HEK293T (cell line): ENCODE results near the gene KIF5B.
"Not testable (repeated sequence)": the region's sequence is repeated elsewhere in the genome, so short reads cannot be mapped to it uniquely, and the experiment has no call there.

Experiments used
- CTCF ChIA-PET: fragments of 350-600 bp; formaldehyde crosslinking; extraction: SDS; loops from one replicate; lab custom pipeline; 2021; ENCODE audit warnings: antibody characterized with exemption, inconsistent platforms; lab: Yijun Ruan, JAX
- POLR2A ChIA-PET: fragments of 350-600 bp; formaldehyde crosslinking; extraction: SDS; loops from one replicate; lab custom pipeline; 2020; ENCODE audit warnings: antibody characterized with exemption, inconsistent platforms; lab: Yijun Ruan, JAX
- DNase-seq: peaks from one replicate; pipeline ENCODE4 v3.0.0; 2012; ENCODE audit warnings: mixed read lengths; ENCODE audit errors: extremely low spot score
- ARNT ChIP-seq: fragments of 450-650 bp; IDR thresholded peaks from 2 replicates; pipeline ENCODE4 v1.6.1; 2017; ENCODE audit warnings: mild to moderate bottlenecking
- BHLHE40 ChIP-seq: fragments of 450-650 bp; IDR thresholded peaks from 2 replicates; pipeline ENCODE4 v1.6.1; 2016; ENCODE audit warnings: mild to moderate bottlenecking, moderate library complexity, borderline replicate concordance
- CTBP1 ChIP-seq: fragments of 450-650 bp; IDR thresholded peaks from 2 replicates; pipeline ENCODE4 v1.6.1; 2016; ENCODE audit warnings: borderline replicate concordance
- ELF4 ChIP-seq: fragments of 450-650 bp; IDR thresholded peaks from 2 replicates; pipeline ENCODE4 v1.6.1; 2017; ENCODE audit warnings: antibody characterized with exemption
- FOXA1 ChIP-seq: fragments of 450-650 bp; IDR thresholded peaks from 2 replicates; pipeline ENCODE4 v1.6.1; 2016; ENCODE audit warnings: mild to moderate bottlenecking
- FOXK2 ChIP-seq: fragments of 450-650 bp; IDR thresholded peaks from 2 replicates; pipeline ENCODE4 v1.6.1; 2016; ENCODE audit warnings: mild to moderate bottlenecking
- FOXM1 ChIP-seq: fragments of 450-650 bp; IDR thresholded peaks from 2 replicates; pipeline ENCODE4 v1.6.1; 2017; ENCODE audit warnings: mild to moderate bottlenecking, borderline replicate concordance
- HDGF ChIP-seq: fragments of 450-650 bp; IDR thresholded peaks from 2 replicates; pipeline ENCODE4 v1.6.1; 2017; ENCODE audit warnings: antibody characterized with exemption, borderline replicate concordance
- L3MBTL2 ChIP-seq: fragments of 450-650 bp; conservative IDR thresholded peaks from 2 replicates; pipeline ENCODE4 v1.6.1; 2016; ENCODE audit warnings: mild to moderate bottlenecking
- LEF1 ChIP-seq: fragments of 450-650 bp; IDR thresholded peaks from 2 replicates; pipeline ENCODE4 v1.6.1; 2017; ENCODE audit warnings: mild to moderate bottlenecking, borderline replicate concordance
- NFRKB ChIP-seq: fragments of 450-650 bp; IDR thresholded peaks from 2 replicates; pipeline ENCODE4 v1.6.1; 2016; ENCODE audit warnings: mild to moderate bottlenecking, moderate library complexity
- PKNOX1 ChIP-seq: fragments of 450-650 bp; IDR thresholded peaks from 2 replicates; pipeline ENCODE4 v1.6.1; 2016
- SP1 ChIP-seq: fragments of 450-650 bp; IDR thresholded peaks from 2 replicates; pipeline ENCODE4 v1.6.1; 2017
- SUZ12 ChIP-seq: fragments of 450-650 bp; IDR thresholded peaks from 2 replicates; pipeline ENCODE4 v1.6.1; 2016; ENCODE audit warnings: mild to moderate bottlenecking
- TARDBP ChIP-seq: fragments of 450-650 bp; IDR thresholded peaks from 2 replicates; pipeline ENCODE4 v1.6.1; 2016
- ZNF384 ChIP-seq: fragments of 450-650 bp; IDR thresholded peaks from 2 replicates; pipeline ENCODE4 v1.6.1; 2016

KIF5B gene

GRCh38 chr10:32046151-32046550, 10.1 kb downstream of the KIF5B start:
- no peak for DNase-seq
- ChIA-PET CTCF (no interaction called here), POLR2A (no interaction called here)
- TF ChIP-seq CTBP1 (no peak), FOXK2 (no peak), SP1 (no peak), HDGF (no peak), TARDBP (no peak), NFRKB (no peak), ZNF384 (no peak), FOXM1 (no peak), L3MBTL2 (no peak), ELF4 (no peak), LEF1 (no peak), SUZ12 (no peak), PKNOX1 (no peak)

GRCh38 chr10:32042730-32043129, 13.5 kb downstream of the KIF5B start:
- POLR2A ChIA-PET, DNase-seq: not testable (repeated sequence)

GRCh38 chr10:32041290-32042028, 14.8 kb downstream of the KIF5B start:
- POLR2A ChIA-PET = no interaction called here
- no peak for DNase-seq
- TF ChIP-seq NFRKB (no peak), SP1 (no peak), FOXM1 (no peak), L3MBTL2 (no peak), ZNF384 (no peak), FOXK2 (no peak), CTBP1 (no peak), HDGF (no peak)
- CTCF ChIA-PET = no interaction called here

More at GRCh38 chr10:32042730-32043129, 13.5 kb downstream of the KIF5B start:
- CTCF ChIA-PET = not testable (repeated sequence)

GRCh38 chr10:32039734-32040133, 16.5 kb downstream of the KIF5B start:
- ChIA-PET POLR2A (no interaction called here), CTCF (no interaction called here)
- DNase-seq = no peak
- no peak for TF ChIP-seq CTBP1
- TF ChIP-seq SP1 = no peak
- TF ChIP-seq ARNT = no peak
- TF ChIP-seq HDGF = no peak
- no peak for TF ChIP-seq NFRKB
- no peak for TF ChIP-seq SUZ12
- no peak for TF ChIP-seq L3MBTL2
- no peak for TF ChIP-seq FOXM1
- TF ChIP-seq TARDBP = no peak
- TF ChIP-seq PKNOX1 = no peak
- TF ChIP-seq BHLHE40 = no peak
- no peak for TF ChIP-seq LEF1
- no peak for TF ChIP-seq FOXA1
- TF ChIP-seq ZNF384 = no peak
- no peak for TF ChIP-seq FOXK2
- TF ChIP-seq ELF4 = no peak

- TF ChIP-seq HDGF (no peak), ELF4 (no peak)
- ChIA-PET POLR2A (no interaction called here), CTCF (no interaction called here)
- DNase-seq = no peak
These were observed 17.4 kb downstream of the KIF5B start for GRCh38 chr10:32038777-32039176.

- ChIA-PET POLR2A (no interaction called here), CTCF (interaction anchor here (0.7 kb wide), 1 partner anchor 20 kb away, joined by 3 read pairs; no protein-coding TSS in a partner anchor)
- DNase-seq = no peak
- no peak for TF ChIP-seq HDGF
- TF ChIP-seq ZNF384 = no peak
- no peak for TF ChIP-seq ELF4
- no peak for TF ChIP-seq CTBP1
- no peak for TF ChIP-seq BHLHE40
- no peak for TF ChIP-seq SUZ12
- TF ChIP-seq FOXM1 = no peak
- TF ChIP-seq SP1 = no peak
- no peak for TF ChIP-seq NFRKB
- no peak for TF ChIP-seq FOXA1
- no peak for TF ChIP-seq PKNOX1
- TF ChIP-seq ARNT = no peak
- no peak for TF ChIP-seq L3MBTL2
- TF ChIP-seq TARDBP = no peak
- no peak for TF ChIP-seq LEF1
- no peak for TF ChIP-seq FOXK2
These were observed 19.3 kb downstream of the KIF5B start for GRCh38 chr10:32036922-32037321.

- no peak for TF ChIP-seq FOXM1
- no peak for TF ChIP-seq ELF4
- no peak for TF ChIP-seq CTBP1
- TF ChIP-seq TARDBP = no peak
- no peak for TF ChIP-seq PKNOX1
- no peak for TF ChIP-seq SP1
- no peak for TF ChIP-seq ARNT
- no peak for TF ChIP-seq LEF1
- no peak for TF ChIP-seq FOXK2
- TF ChIP-seq ZNF384 = no peak
- TF ChIP-seq FOXA1 = no peak
- no peak for TF ChIP-seq NFRKB
- no peak for TF ChIP-seq HDGF
- no peak for TF ChIP-seq L3MBTL2
- TF ChIP-seq SUZ12 = no peak
- no peak for TF ChIP-seq BHLHE40
- CTCF ChIA-PET = no interaction called here
- POLR2A ChIA-PET = no interaction called here
- DNase-seq = no peak
These were observed 21.2 kb downstream of the KIF5B start for GRCh38 chr10:32035038-32035437.
